ENCODE results near the gene ABTB2.
"Not testable (repeated sequence)": the region's sequence is repeated elsewhere in the genome, so short reads cannot be mapped to it uniquely, and the experiment has no call there.

The ABTB2 gene

DNA sequence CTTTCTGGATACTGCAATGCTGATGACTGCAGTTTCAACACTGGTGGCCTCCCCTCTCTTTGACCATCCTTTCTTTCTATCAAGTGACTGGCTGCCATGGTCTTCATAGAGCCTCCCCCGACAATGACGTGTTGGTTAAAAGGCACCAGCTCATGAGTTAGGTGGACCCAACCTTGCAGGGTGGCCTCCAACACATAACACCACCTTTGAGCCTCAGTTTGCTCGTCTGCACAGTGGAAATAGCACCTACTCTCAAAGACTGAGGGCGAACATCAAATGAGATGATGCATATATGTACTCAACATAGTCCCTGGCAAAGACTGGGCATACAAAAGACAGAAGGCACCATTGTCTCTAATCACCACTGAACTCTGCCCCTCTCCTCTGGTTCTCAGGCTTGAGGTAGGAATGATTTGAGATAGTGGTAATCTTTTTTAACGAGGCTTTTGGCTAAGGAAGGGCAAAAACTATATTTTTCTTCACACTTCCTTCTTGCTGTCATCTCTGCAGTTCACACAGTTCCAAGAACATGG lies 133.3 kb downstream of the ABTB2 start:
- no peak for DNase-seq (ENCODE audit: low read depth in 2 of 2)
- TF ChIP-seq, protein P1, sequence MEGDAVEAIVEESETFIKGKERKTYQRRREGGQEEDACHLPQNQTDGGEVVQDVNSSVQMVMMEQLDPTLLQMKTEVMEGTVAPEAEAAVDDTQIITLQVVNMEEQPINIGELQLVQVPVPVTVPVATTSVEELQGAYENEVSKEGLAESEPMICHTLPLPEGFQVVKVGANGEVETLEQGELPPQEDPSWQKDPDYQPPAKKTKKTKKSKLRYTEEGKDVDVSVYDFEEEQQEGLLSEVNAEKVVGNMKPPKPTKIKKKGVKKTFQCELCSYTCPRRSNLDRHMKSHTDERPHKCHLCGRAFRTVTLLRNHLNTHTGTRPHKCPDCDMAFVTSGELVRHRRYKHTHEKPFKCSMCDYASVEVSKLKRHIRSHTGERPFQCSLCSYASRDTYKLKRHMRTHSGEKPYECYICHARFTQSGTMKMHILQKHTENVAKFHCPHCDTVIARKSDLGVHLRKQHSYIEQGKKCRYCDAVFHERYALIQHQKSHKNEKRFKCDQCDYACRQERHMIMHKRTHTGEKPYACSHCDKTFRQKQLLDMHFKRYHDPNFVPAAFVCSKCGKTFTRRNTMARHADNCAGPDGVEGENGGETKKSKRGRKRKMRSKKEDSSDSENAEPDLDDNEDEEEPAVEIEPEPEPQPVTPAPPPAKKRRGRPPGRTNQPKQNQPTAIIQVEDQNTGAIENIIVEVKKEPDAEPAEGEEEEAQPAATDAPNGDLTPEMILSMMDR (IDR thresholded peaks at IDR 0.05; ENCODE audit: low read depth, low read length): no peak
- no peak overlapping the region for H3K4me3 ChIP-seq (replicated peaks in 1 of 2; ENCODE audit: low read depth in 2 of 2, low read length in 2 of 2)

GRCh38 chr11:34223907-34224306 lies 133.9 kb downstream of the ABTB2 start:
- H3K4me3 ChIP-seq (replicated peaks in 1 of 2; ENCODE audit: low read depth in 2 of 2, low read length in 2 of 2): no peak overlapping the region
- TF ChIP-seq, protein P1 (IDR thresholded peaks at IDR 0.05; ENCODE audit: low read depth, low read length): no peak
- DNase-seq (ENCODE audit: low read depth in 2 of 2): no peak

GRCh38 chr11:34223021-34223813 lies 134.6 kb downstream of the ABTB2 start:
- peak; percentile 80 to 87 for DNase-seq (ENCODE audit: low read depth in 2 of 2)
- H3K4me3 ChIP-seq (replicated peaks in 1 of 2; ENCODE audit: low read depth in 2 of 2, low read length in 2 of 2): no peak overlapping the region
- TF ChIP-seq, protein P1 (IDR thresholded peaks at IDR 0.05; ENCODE audit: low read depth, low read length): no peak

DNA sequence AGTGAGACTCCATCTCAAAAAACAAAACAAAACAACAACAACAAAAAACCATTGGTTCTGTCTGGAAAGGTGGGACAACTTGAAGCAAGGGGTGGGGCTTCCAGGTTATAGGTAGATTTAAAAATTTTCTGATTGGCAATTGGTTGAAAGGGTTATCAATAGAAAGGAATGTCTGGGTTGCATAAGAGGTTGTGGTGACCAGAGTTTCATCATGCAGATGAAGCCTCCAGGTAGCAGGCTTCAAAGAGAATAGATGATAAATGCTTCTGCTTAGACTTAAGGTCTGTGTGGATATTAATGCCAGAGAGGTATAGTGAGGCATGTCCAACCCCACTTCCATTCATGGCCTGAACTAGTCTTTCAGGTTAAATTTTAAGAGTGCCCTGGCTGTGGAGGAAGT lies 135.8 kb downstream of the ABTB2 start:
- DNase-seq (ENCODE audit: low read depth in 2 of 2): no peak
- no peak overlapping the region for H3K4me3 ChIP-seq (replicated peaks in 1 of 2; ENCODE audit: low read depth in 2 of 2, low read length in 2 of 2)
- TF ChIP-seq, protein P1 (IDR thresholded peaks at IDR 0.05; ENCODE audit: low read depth, low read length): no peak

DNA sequence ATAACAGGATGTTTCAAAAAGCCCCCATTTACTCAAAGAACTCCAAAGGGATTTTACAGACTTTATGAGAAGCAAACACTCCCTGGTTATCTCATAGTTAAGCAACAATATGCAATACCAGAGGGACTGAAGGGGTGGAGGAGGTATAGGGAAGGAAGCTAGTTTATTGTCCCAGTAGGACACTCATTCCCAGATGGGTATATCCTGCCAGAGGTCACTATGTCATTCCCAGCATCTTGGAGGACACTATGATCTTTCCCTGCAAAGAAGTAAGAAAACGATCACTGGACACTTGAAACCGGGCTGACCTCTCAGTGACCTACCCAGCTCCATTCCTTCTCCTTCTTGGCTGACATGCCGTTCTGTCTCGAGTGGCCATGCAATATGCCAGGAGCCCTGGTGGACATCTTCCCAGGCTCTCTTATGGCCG lies 137.9 kb downstream of the ABTB2 start:
- TF ChIP-seq, protein P1 (IDR thresholded peaks at IDR 0.05; ENCODE audit: low read depth, low read length): no peak
- H3K4me3 ChIP-seq (replicated peaks in 1 of 2; ENCODE audit: low read depth in 2 of 2, low read length in 2 of 2): no peak overlapping the region
- DNase-seq (ENCODE audit: low read depth in 2 of 2): peak in 1 of 2 donors; percentile 50

DNA sequence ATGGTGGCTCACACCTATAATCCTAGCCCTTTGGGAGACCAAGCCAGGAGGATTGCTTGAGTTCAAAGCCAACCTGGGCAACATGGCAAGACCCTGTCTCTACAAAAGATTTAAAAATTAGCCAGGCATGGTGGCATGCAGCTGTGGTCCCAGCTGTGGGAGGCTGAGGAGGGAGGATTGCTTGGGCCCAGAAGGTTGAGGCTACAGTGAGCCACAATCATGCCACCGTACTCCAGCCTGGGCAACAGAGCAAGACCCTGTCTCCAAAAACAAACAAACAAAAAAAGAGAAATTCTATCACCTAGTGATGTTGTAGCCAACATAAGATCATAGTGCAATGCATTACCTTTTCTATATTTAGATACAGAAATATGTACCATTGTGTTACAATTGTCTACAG lies 138.5 kb downstream of the ABTB2 start:
- TF ChIP-seq, protein P1 (IDR thresholded peaks at IDR 0.05; ENCODE audit: low read depth, low read length): no peak
- DNase-seq (ENCODE audit: low read depth in 2 of 2): no peak

GRCh38 chr11:34218756-34219155 lies 139.1 kb downstream of the ABTB2 start:
- not testable (repeated sequence) for DNase-seq (ENCODE audit: low read depth in 2 of 2)

More for the DNA sequence above, 138.5 kb downstream of the ABTB2 start:
- no peak overlapping the region for H3K4me3 ChIP-seq (replicated peaks in 1 of 2; ENCODE audit: low read depth in 2 of 2, low read length in 2 of 2)

More at GRCh38 chr11:34218756-34219155, 139.1 kb downstream of the ABTB2 start:
- H3K4me3 ChIP-seq (replicated peaks in 1 of 2; ENCODE audit: low read depth in 2 of 2, low read length in 2 of 2): not testable (repeated sequence)
